HepG2 (cell line): ENCODE measurements around the gene SYDE2. TPM values are rescaled to one million over a fixed set of nuclear protein-coding genes. Genes with fewer than 3 reads are reported as not detected.
A peak's percentile ranks its signal among the peaks of the same experiment; 100 is the strongest.

Experiments used
- ELF1 ChIP-seq: sonication (generic); formaldehyde crosslinking; IDR thresholded peaks from 2 replicates; pipeline ENCODE4 v1.4.0; 2020; ENCODE audit warnings: missing genetic modification reagents
- HNRNPLL ChIP-seq: fragments of 200-400 bp; formaldehyde crosslinking; IDR thresholded peaks from 2 replicates; pipeline ENCODE4 v1.6.1; 2017; ENCODE audit warnings: mild to moderate bottlenecking, low read depth, low read length; ENCODE audit not compliant: poor library complexity, severe bottlenecking
- HOXA3 ChIP-seq: sonication (generic); formaldehyde crosslinking; IDR thresholded peaks from 2 replicates; pipeline ENCODE4 v1.5.0; 2020; ENCODE audit warnings: missing genetic modification reagents
- KAT7 ChIP-seq: IDR thresholded peaks from 2 replicates; pipeline ENCODE4 v1.6.1; 2018; ENCODE audit warnings: borderline replicate concordance, missing compliant biosample characterization
- PRDM15 ChIP-seq: sonication (generic); formaldehyde crosslinking; IDR thresholded peaks from 2 replicates; pipeline ENCODE4 v1.4.0; 2020; ENCODE audit warnings: missing genetic modification reagents
- RBFOX2 ChIP-seq: fragments of 200-400 bp; formaldehyde crosslinking; IDR thresholded peaks from 2 replicates; pipeline ENCODE4 v1.6.1; 2017; ENCODE audit warnings: low read depth, mild to moderate bottlenecking, low read length
- SAP130 ChIP-seq: IDR thresholded peaks from 2 replicates; pipeline ENCODE4 v1.6.1; 2016; ENCODE audit warnings: low read depth
- SMAD3 ChIP-seq: sonication (generic); formaldehyde crosslinking; IDR thresholded peaks from 2 replicates; pipeline ENCODE4 v1.4.0; 2020; ENCODE audit warnings: missing genetic modification reagents
- SNAPC5 ChIP-seq: sonication (generic); formaldehyde crosslinking; IDR thresholded peaks from 2 replicates; pipeline ENCODE4 v1.8.1; 2023; ENCODE audit warnings: mild to moderate bottlenecking, missing genetic modification reagents, borderline replicate concordance
- SP5 ChIP-seq: IDR thresholded peaks from 2 replicates; pipeline ENCODE4 v1.6.1; 2016; ENCODE audit warnings: low read depth, borderline replicate concordance
- ZBTB3 ChIP-seq: sonication (generic); formaldehyde crosslinking; IDR thresholded peaks from 2 replicates; pipeline ENCODE4 v1.4.0; 2020; ENCODE audit warnings: low read depth, mild to moderate bottlenecking, moderate library complexity, missing genetic modification reagents, borderline replicate concordance
- ZFX ChIP-seq: sonication (generic); formaldehyde crosslinking; IDR thresholded peaks from 2 replicates; pipeline ENCODE4 v1.4.0; 2020; ENCODE audit warnings: mild to moderate bottlenecking, low read depth, missing genetic modification reagents, moderate library complexity
- ZNF180 ChIP-seq: sonication (generic); formaldehyde crosslinking; IDR thresholded peaks from 2 replicates; pipeline ENCODE4 v1.4.0; 2020; ENCODE audit warnings: low read depth, missing genetic modification reagents, borderline replicate concordance
- ZNF564 ChIP-seq: sonication (generic); formaldehyde crosslinking; IDR thresholded peaks from 2 replicates; pipeline ENCODE4 v1.8.1; 2023; ENCODE audit warnings: mild to moderate bottlenecking, missing genetic modification reagents
- ZNF609 ChIP-seq: sonication (generic); formaldehyde crosslinking; IDR thresholded peaks from 2 replicates; pipeline ENCODE4 v1.4.0; 2020; ENCODE audit warnings: mild to moderate bottlenecking, missing genetic modification reagents, borderline replicate concordance
- ZNF816 ChIP-seq: sonication (generic); formaldehyde crosslinking; IDR thresholded peaks from 2 replicates; pipeline ENCODE4 v1.8.0; 2022; ENCODE audit warnings: missing genetic modification reagents, mild to moderate bottlenecking, borderline replicate concordance
- polyA plus RNA-seq, 8 experiments: library from polyadenylated mRNA; depleted of rRNA in 3 of 8; stranded (reverse) in 7 of 8; unstranded in 1 of 8; fragments of >200 nt; fragmentation: Illumina TruSeq in 4 of 8; extraction: Trizol in 4 of 8; gene quantifications; 2 replicates each; pipeline versions ENCODE4 v1.2.1 to v1.2.3, GENCODE V29; 2011 to 2016; ENCODE audit warnings: low read depth in 4 of 8, missing spikeins in 1 of 8, mixed read lengths in 1 of 8; ENCODE audit not compliant: insufficient read depth in 1 of 8
- total RNA-seq, 5 experiments: library from RNA; depleted of rRNA; stranded (reverse); fragments of >200 nt; fragmentation: Illumina TruSeq; extraction: Trizol; gene quantifications; 2 replicates each; pipeline ENCODE4 v1.2.3, GENCODE V29; 2016; ENCODE audit warnings: low read depth in 1 of 5
- TF ChIP-seq, protein P1 (sequence below): IDR thresholded peaks from 2 replicates; pipeline ENCODE4 v1.6.1; 2016
- TF ChIP-seq, protein P2 (sequence below): IDR thresholded peaks from 2 replicates; pipeline ENCODE4 v1.6.1; 2016; ENCODE audit warnings: low read depth, borderline replicate concordance

Gene SYDE2
- total and polyA plus RNA-seq, 2 of the 13 experiments (the other 11 are each of a cell fraction or from before 2014, with no cell fraction given): 1.8 to 5.3 TPM

- TF ChIP-seq ZNF609 (no peak), SP5 (peak; percentile 92), ZBTB3 (CRISPR knock-in tag) (no peak; the same call in 1 of the 2 replicates), PRDM15 (CRISPR knock-in tag) (no peak), SMAD3 (CRISPR knock-in tag) (0 out of 2 replicates have a peak, but pooled peaks have one; percentile 24), KAT7 (CRISPR knock-in tag) (peak; percentile 49), ELF1 (CRISPR knock-in tag) (no peak), ZFX (CRISPR knock-in tag) (peak; percentile 76), HNRNPLL (peak; percentile 80), ZNF816 (CRISPR knock-in tag) (no peak), RBFOX2 (peak; percentile 75), SAP130 (CRISPR knock-in tag) (peak; percentile 55), HOXA3 (CRISPR knock-in tag) (peak; percentile 5; the same call in 1 of the 2 replicates), ZNF564 (peak; percentile 77), ZNF180 (0 out of 2 replicates have a peak, but pooled peaks have one; percentile 50), SNAPC5 (CRISPR knock-in tag) (0 out of 2 replicates have a peak, but pooled peaks have one; percentile 10)
- TF ChIP-seq, protein P1, sequence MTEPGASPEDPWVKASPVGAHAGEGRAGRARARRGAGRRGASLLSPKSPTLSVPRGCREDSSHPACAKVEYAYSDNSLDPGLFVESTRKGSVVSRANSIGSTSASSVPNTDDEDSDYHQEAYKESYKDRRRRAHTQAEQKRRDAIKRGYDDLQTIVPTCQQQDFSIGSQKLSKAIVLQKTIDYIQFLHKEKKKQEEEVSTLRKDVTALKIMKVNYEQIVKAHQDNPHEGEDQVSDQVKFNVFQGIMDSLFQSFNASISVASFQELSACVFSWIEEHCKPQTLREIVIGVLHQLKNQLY: no peak
- TF ChIP-seq, protein P2, sequence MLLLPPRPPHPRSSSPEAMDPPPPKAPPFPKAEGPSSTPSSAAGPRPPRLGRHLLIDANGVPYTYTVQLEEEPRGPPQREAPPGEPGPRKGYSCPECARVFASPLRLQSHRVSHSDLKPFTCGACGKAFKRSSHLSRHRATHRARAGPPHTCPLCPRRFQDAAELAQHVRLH: no peak
Measured at GRCh38 chr1:85200463-85201339, at the start of gene SYDE2 (continued).
